ENCODE results near the gene RRP12. TPM values are rescaled to one million over a fixed set of nuclear protein-coding genes. Genes with fewer than 3 reads are reported as not detected.

RRP12 gene
- total RNA-seq, 1 donor from 2014 or later = 35.3 TPM

GRCh38 chr10:97363071-97363470 lies 38.1 kb downstream of the RRP12 start:
- TF ChIP-seq CTCF (IDR thresholded peaks at IDR 0.05; ENCODE audit: insufficient read depth, low read length, severe bottlenecking) = no peak
- FAIRE-seq (no peak), DNase-seq (ENCODE audit: low read depth) (no peak)
- Histone ChIP-seq H3K27me3 (ENCODE audit: control insufficient read depth, insufficient read depth, low read length) (no peaks in the 10 kb centered on the region), H3K36me3 (ENCODE audit: control insufficient read depth, insufficient read depth, low read length) (peaks cover 34% of the 10 kb centered on the region), H3K4me3 (ENCODE audit: low read depth, low read length) (no peak overlapping the region)

GRCh38 chr10:97362310-97363033 lies 38.7 kb downstream of the RRP12 start:
- DNase-seq (ENCODE audit: low read depth) = no peak
- FAIRE-seq = peak; percentile 79
- no peaks in the 10 kb centered on the region for H3K27me3 ChIP-seq (ENCODE audit: control insufficient read depth, insufficient read depth, low read length)
- H3K36me3 ChIP-seq (ENCODE audit: control insufficient read depth, insufficient read depth, low read length) = peaks cover 34% of the 10 kb centered on the region
- no peak for TF ChIP-seq CTCF (IDR thresholded peaks at IDR 0.05; ENCODE audit: insufficient read depth, low read length, severe bottlenecking)
- no peak overlapping the region for H3K4me3 ChIP-seq (ENCODE audit: low read depth, low read length)

- no peak overlapping the region for H3K4me3 ChIP-seq (ENCODE audit: low read depth, low read length)
- TF ChIP-seq CTCF (IDR thresholded peaks at IDR 0.05; ENCODE audit: insufficient read depth, low read length, severe bottlenecking) = no peak
- DNase-seq (ENCODE audit: low read depth) (no peak), FAIRE-seq (no peak)
- no peaks in the 10 kb centered on the region for H3K27me3 ChIP-seq (ENCODE audit: control insufficient read depth, insufficient read depth, low read length)
- peaks cover 37% of the 10 kb centered on the region for H3K36me3 ChIP-seq (ENCODE audit: control insufficient read depth, insufficient read depth, low read length)
Observed at GRCh38 chr10:97361537-97361901, 39.6 kb downstream of the RRP12 start.

GRCh38 chr10:97360705-97361536 lies 40.2 kb downstream of the RRP12 start:
- TF ChIP-seq CTCF (IDR thresholded peaks at IDR 0.05; ENCODE audit: insufficient read depth, low read length, severe bottlenecking) = no peak
- FAIRE-seq (no peak), DNase-seq (ENCODE audit: low read depth) (no peak)
- peaks cover 36% of the 10 kb centered on the region for H3K36me3 ChIP-seq (ENCODE audit: control insufficient read depth, insufficient read depth, low read length)
- H3K27me3 ChIP-seq (ENCODE audit: control insufficient read depth, insufficient read depth, low read length) = no peaks in the 10 kb centered on the region
- no peak overlapping the region for H3K4me3 ChIP-seq (ENCODE audit: low read depth, low read length)

GRCh38 chr10:97358781-97359180 lies 42.4 kb downstream of the RRP12 start:
- FAIRE-seq = no peak
- Histone ChIP-seq H3K4me3 (ENCODE audit: low read depth, low read length) (no peak overlapping the region), H3K36me3 (ENCODE audit: control insufficient read depth, insufficient read depth, low read length) (peaks cover 31% of the 10 kb centered on the region), H3K27me3 (ENCODE audit: control insufficient read depth, insufficient read depth, low read length) (no peaks in the 10 kb centered on the region)
- no peak for TF ChIP-seq CTCF (IDR thresholded peaks at IDR 0.05; ENCODE audit: insufficient read depth, low read length, severe bottlenecking)
- DNase-seq (ENCODE audit: low read depth) = no peak
